NCI-H510A (cell line): ENCODE results near the gene TGM5.
"Not testable (repeated sequence)": the region's sequence is repeated elsewhere in the genome, so short reads cannot be mapped to it uniquely, and the experiment has no call there.

Experiments
- DNase-seq: peaks from one replicate; lab custom pipeline; 2025; lab: John Stamatoyannopoulos, UW

TGM5 gene

DNA sequence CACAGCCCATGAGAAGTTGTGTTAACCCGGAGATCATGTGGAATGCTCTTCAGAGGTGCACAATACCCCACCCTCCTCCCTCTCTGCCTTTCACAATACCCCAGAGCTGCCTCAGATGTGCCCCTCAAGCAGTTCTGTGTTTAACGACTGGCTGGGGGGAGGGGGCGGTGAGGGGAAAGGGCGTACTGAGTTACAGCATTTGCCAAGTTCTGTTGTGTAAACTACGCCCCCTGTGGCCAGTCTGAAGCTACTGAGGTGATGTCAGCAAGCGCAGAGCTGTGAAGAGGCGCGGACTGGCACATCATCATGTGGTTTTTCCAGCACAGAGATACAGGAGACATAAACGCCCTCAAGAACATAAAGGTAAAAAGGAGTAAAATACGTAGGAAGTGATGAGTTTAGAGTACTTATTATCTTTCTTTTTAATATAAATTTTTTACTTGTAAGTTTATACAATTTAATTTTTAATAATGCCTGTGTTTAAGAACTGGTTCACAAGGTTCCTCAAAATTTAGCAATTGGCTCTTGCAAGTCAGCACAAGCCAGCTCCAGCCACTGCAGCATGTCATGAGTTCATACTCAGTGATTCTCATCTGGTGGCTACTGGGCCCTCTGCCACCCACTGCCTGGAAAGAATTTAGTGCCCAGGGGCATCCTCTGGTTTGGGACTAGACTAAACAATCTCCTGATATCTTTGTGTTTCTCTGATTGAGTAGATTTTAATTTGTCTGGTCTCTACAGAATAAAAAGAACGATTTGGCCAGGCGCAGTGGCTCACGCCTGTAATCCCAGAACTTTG is 47.6 kb downstream of the TGM5 start:
- DNase-seq, result no peak

- no peak for DNase-seq
These were observed 50.8 kb downstream of the TGM5 start for GRCh38 chr15:43215961-43216360.

DNA sequence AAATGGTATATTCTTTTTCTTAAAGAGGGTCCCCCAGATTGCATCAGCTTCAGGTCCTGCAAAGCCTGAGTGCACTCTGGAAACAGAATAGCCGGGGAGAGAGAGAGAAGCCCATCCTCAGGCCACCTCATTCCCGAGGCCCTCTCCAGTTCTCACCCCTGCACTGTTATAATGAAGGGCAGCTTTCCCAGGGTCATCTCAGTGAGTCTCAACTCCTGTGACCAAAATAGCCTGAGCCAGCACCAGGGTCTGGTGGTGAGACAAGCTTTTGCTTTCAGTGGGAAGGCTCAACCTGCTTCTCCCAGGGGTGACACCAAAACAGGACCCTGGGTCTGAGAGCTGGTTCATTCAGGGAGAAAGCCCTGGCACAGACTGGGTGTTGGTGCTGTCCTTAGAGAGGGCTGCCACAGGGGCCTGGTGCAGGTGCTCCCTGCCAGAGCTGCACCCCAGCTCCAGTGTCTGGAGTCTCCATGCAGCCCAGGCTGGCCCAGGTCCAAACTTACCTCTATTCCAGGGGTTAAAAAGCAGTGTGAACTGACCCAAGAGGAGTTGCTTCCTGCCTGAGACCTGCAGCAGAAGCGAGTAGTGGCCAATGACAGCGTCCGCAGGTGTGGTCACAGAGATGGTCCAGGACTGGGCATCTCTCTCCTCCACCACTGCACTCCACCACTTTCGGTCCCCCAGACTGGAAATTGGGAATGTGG is 52.0 kb downstream of the TGM5 start:
- no peak for DNase-seq

DNA sequence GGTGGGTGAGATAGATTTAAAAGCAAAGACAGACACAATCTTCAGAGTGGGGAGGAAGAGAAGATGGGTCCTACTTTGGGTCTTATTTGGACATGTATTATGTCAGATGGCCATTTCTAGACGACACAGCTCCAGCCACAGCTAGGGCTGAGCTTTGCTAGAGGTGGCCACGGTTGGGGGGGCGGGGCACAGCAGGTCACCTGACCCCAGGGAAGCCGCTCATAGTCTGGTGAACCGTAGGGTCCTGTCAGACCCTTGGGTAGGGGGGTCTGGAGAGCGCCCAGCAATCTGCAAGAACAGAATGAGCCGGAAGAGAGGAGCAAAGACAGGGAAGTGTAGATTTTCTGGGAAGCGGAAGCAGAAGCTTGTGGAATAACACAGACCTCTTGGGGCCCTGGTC is 52.6 kb downstream of the TGM5 start:
- DNase-seq, result no peak

- DNase-seq, result no peak
These were observed 53.3 kb downstream of the TGM5 start for GRCh38 chr15:43213466-43213865.

GRCh38 chr15:43212951-43213350 is 53.8 kb downstream of the TGM5 start:
- no peak for DNase-seq

GRCh38 chr15:43212299-43212698 is 54.4 kb downstream of the TGM5 start:
- no peak for DNase-seq

DNA sequence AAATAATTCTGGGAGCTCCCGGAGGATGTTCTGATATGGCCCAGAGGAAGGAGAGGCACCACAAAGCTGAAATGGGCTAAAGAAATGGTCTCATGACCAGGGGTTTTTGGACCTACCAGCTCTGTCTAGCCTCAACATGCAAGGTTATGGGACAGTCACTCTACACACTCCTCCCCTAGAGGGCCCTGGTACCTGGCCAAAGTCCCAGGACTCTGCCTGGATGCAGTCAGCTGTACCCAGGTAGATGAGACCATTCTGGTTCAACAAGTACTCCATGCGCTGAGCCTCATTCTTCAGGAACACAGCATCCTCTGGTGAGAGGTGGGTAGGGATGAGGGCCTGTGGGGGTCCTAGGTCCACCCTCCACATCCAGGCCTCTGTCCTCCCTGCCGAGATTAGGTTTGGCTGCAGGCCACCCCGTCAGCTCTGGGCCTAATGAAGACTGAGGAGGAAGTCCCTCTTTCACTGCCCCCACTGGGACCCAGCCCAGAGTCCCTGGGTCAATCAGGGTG is 55.4 kb downstream of the TGM5 start:
- no peak for DNase-seq

DNA sequence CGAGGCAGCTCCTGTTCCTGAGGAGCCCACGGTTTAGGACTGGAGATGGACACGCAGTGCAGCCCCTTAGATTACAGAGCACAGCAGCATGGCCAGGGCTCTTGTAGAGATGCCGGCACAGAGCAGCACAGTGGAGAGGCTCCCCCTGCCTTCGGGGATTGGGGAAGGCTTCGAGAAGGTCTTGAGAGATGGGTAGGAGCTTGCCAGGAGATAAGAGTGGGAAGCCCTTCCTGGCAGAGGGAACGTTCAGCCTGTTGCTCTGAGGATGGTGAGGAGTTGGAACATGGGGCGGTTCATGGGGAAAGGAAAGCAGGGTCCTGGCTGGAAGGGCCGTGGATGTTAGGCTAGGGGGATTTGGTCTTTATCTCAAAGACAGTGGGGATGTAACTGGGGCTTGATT is 55.9 kb downstream of the TGM5 start:
- DNase-seq, result no peak

GRCh38 chr15:43210172-43210745 is 56.5 kb downstream of the TGM5 start:
- DNase-seq, result no peak

- no peak for DNase-seq
These were observed 57.5 kb downstream of the TGM5 start for GRCh38 chr15:43209059-43209824.

- DNase-seq, result no peak
These were observed 58.4 kb downstream of the TGM5 start for GRCh38 chr15:43208052-43209002.

DNA sequence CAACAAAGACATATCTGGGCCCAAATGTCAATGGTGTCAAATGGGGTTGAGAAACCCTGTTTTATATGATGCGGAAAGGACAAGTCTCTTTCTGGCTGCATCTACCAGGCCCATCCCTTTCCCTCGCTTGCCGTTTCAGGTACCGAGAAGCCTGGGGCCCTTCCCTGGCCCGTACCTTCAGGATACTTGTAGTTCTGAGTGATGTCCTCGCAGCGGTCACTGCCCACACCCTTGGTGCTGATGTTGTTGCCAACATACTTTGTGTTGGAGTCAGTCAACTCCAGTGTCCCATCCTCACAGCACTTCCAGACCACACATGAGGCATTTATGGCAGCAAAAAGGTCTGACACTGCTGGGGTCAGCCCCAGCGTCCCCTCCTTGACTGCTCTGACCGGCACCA is 59.7 kb downstream of the TGM5 start:
- DNase-seq, result no peak

- no peak for DNase-seq
These were observed 60.7 kb downstream of the TGM5 start for GRCh38 chr15:43206054-43206453.

DNA sequence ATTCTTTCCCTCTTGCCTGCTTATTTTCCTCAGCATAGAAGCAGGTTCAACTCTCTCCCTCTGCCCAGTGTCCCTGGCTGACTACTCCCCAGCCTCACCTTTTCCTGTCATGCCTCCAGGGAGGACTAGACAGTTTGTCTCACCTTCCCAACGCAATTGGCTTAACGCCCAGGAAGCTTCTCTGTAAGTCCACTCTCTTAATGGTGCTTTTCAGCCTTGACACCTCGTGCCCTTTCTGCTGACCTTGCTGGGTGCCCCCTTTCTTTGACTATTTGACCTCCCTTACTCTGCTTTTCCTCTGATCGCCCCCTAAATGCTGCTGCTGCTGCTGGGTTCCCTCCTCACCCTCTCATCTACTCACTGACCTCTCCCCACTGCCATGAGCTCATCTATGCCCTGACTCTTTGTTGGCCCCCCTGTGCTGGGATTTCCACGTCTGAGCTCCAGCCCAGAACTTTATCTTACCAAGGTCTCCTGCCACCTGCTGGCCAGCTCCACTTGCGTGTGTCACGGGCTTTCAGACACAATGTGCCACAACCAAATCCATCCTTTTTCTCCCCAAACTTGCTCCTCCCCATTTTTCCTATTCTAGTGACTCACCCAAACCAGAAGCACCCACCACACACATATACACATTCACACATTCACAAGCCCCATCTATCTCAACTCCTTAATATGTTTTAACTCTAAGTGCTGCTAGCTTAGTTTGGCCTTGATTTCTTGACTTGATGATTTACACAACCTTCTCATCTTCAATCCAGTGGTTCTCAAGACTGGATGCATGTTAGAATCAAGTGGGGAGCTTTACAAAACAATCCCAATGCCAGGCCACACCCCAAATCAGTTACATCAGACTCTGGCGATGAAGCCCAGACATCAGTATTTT is 62.5 kb downstream of the TGM5 start:
- no peak for DNase-seq

DNA sequence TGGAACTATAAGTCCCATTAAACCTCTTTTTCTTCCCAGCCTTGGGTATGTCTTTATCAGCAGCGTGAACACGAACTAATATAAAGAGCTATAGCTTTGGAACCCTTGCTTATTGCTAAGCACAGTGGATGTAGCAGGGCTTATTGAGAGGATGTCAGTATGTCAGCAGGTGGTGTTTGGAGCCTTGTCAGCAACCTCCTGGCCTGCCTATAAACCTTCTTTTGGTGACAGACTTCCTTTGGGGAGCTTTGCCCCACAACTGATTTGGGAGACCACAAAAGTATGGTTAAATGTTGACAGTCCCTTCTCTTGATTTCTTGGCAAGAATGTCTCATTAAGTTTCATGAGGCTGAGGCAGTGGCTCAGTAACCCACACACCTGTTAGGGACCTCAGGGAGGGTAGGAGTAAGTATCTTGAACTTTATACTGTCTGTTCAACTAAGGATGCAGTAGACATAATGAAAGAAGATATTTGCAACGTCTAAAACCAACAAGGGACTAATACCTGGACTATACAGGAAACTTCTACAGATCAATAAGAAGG is 66.7 kb downstream of the TGM5 start:
- no peak for DNase-seq

DNA sequence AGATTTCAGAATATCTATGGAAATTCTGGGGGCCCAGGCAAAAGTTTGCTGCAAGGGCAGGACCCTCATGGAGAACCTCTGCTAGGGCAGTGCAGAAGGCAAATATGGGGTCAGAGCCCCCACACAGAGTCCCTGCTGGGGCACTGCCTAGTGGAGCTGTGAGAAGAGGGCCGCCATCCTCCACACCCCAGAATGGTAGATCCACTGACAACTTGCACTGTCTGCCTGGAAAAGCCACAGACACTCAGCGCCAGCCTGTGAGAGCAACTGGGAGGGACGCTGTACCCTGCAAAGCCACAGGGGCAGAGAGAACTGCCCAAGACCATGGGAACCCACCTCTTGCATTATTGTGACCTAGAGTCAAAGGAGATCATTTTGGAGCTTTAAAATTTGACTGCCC is 67.7 kb downstream of the TGM5 start:
- no peak for DNase-seq

DNA sequence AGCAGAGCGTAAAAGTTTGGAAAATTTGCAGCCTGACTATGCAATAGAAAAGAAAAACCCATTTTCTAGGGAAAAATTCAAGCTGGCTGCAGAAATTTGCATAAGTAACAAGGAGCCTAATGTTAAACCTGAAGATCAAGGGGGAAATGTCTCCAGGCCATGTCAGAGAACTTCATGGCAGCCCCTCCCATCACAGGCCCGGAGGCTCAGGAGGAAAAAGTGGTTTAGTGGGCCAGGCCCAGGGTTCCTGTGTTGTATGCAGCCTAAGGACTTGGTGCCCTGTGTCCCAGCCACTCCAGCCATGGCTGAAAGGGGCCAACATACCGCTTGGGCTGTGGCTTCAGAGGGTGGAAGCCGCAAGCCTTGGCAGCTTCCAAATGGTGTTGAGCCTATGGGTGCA is 68.2 kb downstream of the TGM5 start:
- DNase-seq, result not testable (repeated sequence)

- not testable (repeated sequence) for DNase-seq
These were observed 69.0 kb downstream of the TGM5 start for GRCh38 chr15:43197773-43198172.
